Cardiac septum (tissue), 1 donor: ENCODE results near the gene PI4KA. TPM values are rescaled to one million over a fixed set of nuclear protein-coding genes. Genes with fewer than 3 reads are reported as not detected.

Experiments used
- DNase-seq: peaks from one replicate; pipeline ENCODE4 v3.0.0-alpha.2; 2020; ENCODE audit warnings: low spot score
- intact Hi-C: fragments of 100-400 bp; cut with DNase I; formaldehyde crosslinking; loops from one replicate; pipeline ENCODE4 v1.14.0; 2022
- total RNA-seq: library from RNA; stranded (reverse); fragmentation: NEBNext Ultra II Directional; extraction: Animal tissue kit (Norgen Biotek cat#: 25700); gene quantifications from one replicate; pipeline ENCODE4 v1.2.1, GENCODE V29; 2021
- donor health status: DM: no; HTN: no; CAD: no.

The PI4KA gene
- total RNA-seq, 1 donor from 2014 or later, result 52.6 TPM

DNA sequence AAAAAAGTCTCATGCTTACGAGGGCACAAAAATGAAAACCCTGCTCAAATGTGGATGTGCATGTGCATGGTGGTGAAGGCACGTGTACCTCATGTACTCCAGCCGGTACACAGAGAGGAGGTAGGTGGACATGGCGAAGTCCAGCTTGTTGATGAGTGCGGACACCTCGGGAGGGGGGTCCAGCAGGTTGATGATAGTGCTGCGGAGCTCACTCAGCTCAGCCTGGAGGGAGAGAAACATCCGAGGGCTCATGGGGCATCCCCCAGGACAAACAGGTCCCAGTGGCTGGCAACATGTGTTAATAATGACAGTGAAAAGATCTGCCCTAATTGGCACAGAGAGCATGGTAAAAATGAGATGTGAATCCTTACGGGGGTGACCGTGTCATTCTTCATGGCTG lies 93.9 kb downstream of the PI4KA start:
- intact Hi-C loops, result no loop called here
- no peak for DNase-seq

DNA sequence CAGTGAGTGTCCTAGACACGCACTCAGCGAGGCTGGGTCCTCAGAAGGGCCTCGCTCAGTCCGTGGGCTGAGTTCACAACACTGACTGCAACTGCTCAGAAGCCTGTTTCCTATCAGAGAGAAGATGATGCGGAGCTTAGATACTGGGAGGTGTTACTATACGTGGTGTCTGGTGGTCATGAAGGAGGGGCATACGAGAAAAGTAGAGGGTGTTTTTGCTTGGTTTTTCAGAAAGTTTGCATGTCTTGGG lies 94.2 kb downstream of the PI4KA start:
- intact Hi-C loops, result no loop called here
- DNase-seq, result no peak

GRCh38 chr22:20763630-20764470 lies 94.8 kb downstream of the PI4KA start:
- intact Hi-C loops, result no loop called here
- no peak for DNase-seq

- intact Hi-C loops, result no loop called here
- no peak for DNase-seq
Measured at GRCh38 chr22:20762233-20762796, 96.3 kb downstream of the PI4KA start.

DNA sequence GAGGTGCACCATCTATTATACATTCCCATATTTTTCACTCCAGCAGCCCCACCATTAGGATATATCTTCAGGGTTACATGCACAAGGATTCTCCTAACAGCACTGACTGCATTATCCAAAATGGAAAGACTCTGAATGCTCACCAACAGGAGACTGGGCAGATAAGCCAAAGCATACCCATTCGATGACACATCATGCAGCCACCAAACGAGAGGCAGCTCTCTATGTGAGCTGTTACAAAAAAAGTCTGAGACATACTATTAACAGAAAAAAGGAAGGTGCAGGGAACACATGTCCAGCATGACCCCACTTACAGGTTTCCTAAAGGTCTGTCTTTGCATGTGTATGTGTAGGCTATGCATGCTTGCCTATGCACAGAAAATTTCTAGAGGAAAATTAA lies 97.1 kb downstream of the PI4KA start:
- DNase-seq, result no peak
- intact Hi-C loops, result no loop called here

DNA sequence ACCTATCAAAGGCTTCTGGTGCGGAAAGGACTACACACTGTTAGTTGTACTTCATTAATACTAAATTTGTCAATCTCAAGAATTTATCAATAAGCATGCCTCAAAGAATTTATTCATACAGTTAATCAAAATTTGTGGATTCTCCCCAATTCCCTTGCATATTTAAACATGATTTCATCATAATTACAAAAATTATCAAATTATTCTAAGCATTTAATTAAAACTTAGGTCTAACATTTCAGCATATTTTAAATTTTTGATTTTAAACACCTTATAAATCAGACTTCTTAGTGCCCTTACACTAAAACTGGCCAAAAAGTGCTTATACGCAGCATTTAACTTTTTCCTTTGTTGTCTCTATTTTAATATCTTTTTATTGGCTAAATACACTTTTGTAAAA lies 98.5 kb downstream of the PI4KA start:
- intact Hi-C loops, result no loop called here
- no peak for DNase-seq

GRCh38 chr22:20758688-20759087 lies 99.9 kb downstream of the PI4KA start:
- intact Hi-C loops, result no loop called here
- no peak for DNase-seq

DNA sequence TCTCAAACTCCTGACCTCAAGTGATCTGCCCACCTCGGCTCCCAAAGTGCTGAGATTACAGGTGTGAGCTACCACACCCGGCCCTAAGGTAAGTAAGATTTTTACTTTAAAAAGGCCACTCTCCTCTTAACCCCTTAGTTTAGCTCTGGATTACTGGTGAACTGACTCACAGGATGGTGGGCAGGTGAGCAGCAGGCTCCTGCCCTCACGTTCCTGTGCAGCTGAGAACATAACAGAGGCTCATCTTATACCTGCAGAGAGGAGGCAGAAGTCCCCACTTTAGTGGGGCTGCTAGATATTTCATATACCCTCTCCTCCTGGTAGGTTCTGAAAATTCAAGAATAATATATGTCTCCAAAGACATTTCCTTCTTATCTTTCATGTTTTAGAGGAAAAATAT lies 101.8 kb downstream of the PI4KA start:
- intact Hi-C loops, result no loop called here
- DNase-seq, result no peak

DNA sequence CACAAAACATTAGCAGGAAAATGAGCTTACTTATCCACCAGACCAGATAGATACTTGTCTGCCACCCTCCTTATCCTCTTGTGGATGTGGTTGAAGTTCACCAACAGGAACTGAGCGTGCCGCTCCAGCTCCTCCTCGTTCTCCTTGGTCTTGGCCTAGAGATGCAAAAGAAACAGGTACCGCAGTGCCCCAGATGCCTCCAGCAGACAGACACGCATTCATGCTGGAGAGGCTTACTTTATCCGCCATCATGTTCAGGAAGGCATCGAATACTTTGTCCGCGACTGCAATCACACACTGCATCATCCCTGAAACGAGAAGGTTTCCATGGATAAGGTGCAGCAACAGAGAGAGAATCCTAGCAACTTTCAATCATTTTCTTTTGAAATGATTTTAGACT lies 105.7 kb downstream of the PI4KA start:
- no peak for DNase-seq
- intact Hi-C loops, result no loop called here

DNA sequence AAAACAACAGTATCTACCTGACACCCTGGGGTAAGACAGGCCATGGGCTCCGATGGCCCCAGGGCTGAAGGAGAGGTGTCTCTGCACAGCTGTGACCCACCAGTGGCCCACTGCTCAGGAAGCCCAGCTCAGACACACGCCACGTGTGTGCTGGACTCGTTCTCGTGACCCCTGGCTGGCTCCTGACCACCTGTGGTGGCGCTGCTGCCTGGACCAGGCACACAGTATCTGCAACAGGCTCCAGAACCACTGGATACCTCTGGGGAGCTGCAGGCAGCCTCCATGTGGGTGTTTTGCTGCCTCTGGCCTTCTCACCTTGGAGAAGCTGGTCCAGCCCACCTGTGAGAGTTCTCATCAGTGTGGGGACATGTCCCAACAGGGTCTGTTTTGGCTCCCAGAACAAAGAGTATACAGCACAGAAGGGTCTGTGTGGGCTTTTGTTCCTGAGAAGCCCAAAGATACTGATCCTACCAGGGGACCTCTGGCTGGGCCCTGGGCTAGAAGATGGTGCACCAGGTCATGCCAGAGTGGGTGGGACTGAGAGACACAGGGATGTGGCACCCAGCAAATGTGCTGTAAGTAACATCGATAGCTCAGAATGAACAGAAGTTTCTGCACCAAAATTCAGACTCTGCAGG lies 106.4 kb downstream of the PI4KA start:
- intact Hi-C loops, result no loop called here
- no peak for DNase-seq

DNA sequence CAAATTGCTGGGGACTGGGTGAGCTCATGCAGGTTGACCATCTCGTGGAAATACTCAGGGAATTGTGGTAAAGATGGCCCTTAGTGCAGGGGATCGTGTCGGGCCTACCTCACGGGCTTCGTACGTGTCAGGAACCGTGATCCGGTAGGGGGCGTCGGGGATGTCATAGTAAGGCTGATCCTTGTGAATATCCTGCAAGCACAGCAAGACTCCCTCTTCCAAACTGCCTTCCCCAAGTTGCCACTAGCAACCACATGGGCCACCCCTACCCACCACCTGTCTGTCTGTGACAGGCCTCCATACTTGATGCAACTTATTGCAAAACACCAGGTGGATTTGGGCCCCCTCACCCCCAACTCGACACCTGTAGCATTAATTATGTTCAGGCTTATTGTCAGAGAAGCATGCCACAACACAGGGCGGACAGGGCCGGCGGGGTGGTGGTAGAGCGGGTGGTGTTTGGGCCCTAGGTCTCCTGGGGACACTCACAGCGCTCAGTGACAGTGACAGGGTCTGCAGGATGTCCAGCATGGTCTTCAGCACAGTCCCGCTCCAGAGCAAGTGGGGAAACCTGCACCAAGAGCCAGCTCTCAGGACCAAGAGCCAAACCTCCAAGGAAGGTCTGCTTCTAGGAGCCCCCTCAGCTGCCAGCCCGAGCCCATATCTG lies 107.3 kb downstream of the PI4KA start:
- intact Hi-C loops, result no loop called here
- DNase-seq, result no peak

- DNase-seq, result no peak
- intact Hi-C loops, result no loop called here
Measured at GRCh38 chr22:20750461-20751184, 108.0 kb downstream of the PI4KA start.

DNA sequence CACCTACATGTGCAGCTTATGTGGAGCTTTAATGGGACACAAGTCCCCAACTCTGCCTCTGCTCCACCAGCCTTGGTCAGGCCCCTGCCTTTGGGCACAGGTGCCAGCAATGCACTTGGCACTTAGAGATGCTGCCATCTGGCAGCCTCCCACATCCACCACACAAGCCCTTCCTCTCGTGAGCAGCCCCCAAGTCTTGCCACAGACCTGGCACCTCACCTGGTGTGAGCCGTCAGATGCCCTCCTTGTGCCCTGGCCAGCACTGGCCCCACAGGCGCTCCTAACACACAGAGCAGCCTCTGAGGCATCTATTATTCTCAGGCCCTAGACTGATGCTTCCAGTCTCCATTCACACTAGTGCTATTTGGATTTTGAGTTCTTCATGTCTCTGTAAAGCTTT lies 109.2 kb downstream of the PI4KA start:
- no peak for DNase-seq
- intact Hi-C loops, result no loop called here

DNA sequence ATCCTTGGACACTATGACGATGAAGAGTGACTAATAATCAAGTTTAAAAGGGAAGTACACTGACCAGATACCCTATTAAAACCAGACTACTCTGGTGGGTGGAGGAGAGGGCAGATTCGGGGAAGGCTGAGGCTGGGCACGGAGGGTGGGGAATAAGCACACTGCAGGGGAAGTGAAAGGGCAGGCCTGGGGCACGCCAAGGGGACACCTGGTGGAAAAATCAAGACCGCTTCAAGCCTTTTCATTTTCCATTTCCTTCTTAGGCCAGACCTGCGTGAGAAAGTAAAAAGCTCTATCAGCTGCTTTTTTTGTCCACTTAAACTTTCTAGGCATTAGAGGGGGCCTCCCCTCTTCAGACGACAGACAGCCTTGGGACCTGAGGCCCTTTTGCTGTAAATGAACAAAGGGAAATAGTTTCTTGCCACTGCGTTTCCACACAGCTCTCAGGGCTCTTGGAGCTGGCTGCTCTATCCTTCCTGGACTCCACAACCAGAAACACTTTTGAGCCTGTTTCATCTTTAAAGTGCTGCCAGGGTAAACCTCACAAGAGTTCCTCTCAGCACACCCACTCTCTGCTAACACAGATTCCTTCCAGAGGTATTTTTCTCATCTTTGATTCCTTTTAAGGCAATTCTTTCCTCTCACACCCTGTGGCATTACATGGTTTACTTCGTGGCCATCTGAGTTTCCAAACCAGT lies 109.7 kb downstream of the PI4KA start:
- DNase-seq, result no peak
- intact Hi-C loops, result no loop called here

DNA sequence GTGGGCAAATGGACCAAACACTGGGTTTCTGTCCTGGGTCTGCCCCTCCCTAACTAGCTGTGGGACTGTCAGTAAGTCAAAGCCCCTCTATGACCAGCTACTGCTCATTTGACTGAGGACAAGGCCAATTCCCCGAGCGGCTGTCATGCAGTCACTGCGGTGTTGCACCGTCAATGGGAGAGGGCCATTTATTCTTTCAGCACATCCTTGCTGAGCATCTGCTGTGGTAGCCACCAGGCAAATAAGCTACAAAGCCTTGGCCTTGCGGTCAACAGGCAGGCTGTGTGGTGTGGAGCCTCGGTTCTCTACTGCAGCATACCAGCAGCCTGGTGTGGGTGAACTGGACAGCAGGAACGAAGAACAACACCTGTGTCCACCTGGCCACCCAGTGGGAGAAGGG lies 110.5 kb downstream of the PI4KA start:
- no peak for DNase-seq
- intact Hi-C loops, result no loop called here

GRCh38 chr22:20747223-20747622 lies 111.4 kb downstream of the PI4KA start:
- intact Hi-C loops, result no loop called here
- no peak for DNase-seq

DNA sequence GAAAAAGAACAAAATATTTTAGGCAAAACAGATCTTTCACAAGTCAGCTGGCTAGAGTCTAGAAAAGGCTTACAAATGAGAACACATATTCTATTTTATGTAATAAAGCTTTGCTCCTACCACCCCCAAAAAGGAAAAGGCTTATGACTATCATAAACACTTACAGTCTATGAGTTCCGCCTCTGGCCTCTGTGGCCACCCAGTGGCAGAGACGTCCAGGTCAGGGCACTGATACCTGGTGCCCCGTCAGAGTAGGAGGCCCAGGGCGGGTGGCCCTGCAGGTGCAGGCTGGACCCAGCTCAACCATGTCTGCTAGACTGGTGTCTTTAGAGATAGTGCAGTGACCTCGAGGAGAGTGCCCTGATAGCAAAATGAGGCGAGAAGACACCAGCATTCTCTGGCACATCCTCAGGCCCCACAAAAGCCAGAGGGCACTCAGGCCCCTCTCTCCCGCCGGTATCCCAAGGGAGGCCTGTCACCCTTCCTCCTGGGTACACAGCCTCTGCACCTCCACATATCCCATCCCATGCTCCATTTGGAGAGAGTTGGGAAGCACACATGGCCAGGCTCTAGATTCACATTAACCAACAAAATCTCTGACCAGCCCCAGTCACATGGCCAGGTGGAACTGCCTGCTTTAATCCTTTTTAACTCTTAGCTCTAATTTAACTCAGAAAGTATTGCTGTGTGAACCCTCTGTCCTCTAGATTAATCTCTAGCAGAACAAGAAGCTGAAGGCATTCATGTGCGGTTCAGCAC lies 112.0 kb downstream of the PI4KA start:
- intact Hi-C loops, result no loop called here
- no peak for DNase-seq

- intact Hi-C loops, result no loop called here
- DNase-seq, result no peak
Measured at GRCh38 chr22:20745119-20745518, 113.5 kb downstream of the PI4KA start.

DNA sequence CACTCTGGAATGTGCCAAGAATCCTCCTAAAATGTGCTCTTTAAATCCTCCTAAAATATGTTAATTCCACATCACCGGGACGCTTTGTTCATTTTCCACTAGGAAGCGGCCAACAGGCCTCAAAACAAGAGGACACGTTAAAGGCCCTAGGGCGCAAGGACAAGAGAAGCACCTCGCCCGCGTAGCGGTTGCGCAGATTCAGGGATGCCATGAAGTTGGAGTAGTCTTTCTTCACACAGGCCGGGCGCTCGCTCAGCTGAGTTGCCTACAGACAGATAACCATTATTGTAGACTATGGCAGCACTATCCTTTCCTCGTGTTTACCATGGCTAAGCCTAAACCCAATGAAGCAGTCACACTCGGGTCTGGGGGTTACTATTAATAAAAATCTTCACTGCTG lies 114.2 kb downstream of the PI4KA start:
- intact Hi-C loops, result no loop called here
- DNase-seq, result no peak
